Nephron progenitor cell (in vitro differentiated cells): ENCODE measurements around the gene C4orf46.
A peak's percentile ranks its signal among the peaks of the same experiment; 100 is the strongest.
"Not testable (repeated sequence)": the region's sequence is repeated elsewhere in the genome, so short reads cannot be mapped to it uniquely, and the experiment has no call there.

Experiments
- DNase-seq: peaks from one replicate; pipeline ENCODE4 v3.0.0; 2021
- H3K27ac Mint-ChIP-seq: 2 replicates; pipeline ENCODE4 v1.8.0; 2021; ENCODE audit warnings: mild to moderate bottlenecking, moderate library complexity, mixed read lengths
- H3K27me3 Mint-ChIP-seq: 2 replicates; pipeline ENCODE4 v1.8.0; 2021; ENCODE audit warnings: mild to moderate bottlenecking, low read depth, mixed read lengths; ENCODE audit not compliant: poor library complexity
- H3K36me3 Mint-ChIP-seq: 2 replicates; pipeline ENCODE4 v1.8.0; 2021; ENCODE audit warnings: low read depth, mixed read lengths
- H3K4me1 Mint-ChIP-seq: 2 replicates; pipeline ENCODE4 v1.8.0; 2021; ENCODE audit warnings: mixed read lengths
- H3K4me3 Mint-ChIP-seq: 2 replicates; pipeline ENCODE4 v1.8.0; 2021; ENCODE audit warnings: mild to moderate bottlenecking, moderate library complexity, mixed read lengths
- H3K9me3 Mint-ChIP-seq: 2 replicates; pipeline ENCODE4 v1.8.0; 2021; ENCODE audit warnings: mild to moderate bottlenecking, moderate library complexity, mixed read lengths
- TF ChIP-seq, protein P1 (sequence below): fragments of 200-600 bp; sonication (generic); IDR thresholded peaks from 2 replicates; pipeline ENCODE4 v1.5.0; 2021; ENCODE audit warnings: antibody characterized with exemption

C4orf46 gene

DNA sequence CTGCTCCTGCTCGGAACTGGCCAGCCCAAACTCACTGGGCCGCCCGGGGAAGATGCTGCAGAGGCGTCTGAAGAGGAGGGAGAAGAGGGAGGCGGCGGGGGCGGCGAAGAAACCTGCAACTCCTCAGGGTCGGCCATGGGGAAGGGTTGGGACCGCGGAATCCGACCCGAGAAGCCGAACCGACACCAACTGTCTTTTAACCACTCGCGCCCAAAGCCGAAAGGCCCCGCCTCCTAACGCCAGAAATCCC lies at the start of gene C4orf46:
Gene C4orf46 (minus strand): TSS at position 223 of the 250 bp plus-strand sequence. CDS start 86 bp downstream, at position 137.
- Mint-ChIP-seq H3K9me3 (no peaks in the 10 kb centered on the region), H3K4me3 (peak within 1 kb of the TSS; percentile 98), H3K36me3 (peaks cover 21% of the 10 kb centered on the region), H3K4me1 (peaks cover 39% of the 10 kb centered on the region), H3K27ac (peak within 1 kb of the TSS; percentile 99), H3K27me3 (no peaks in the 10 kb centered on the region)
- DNase-seq = no peak
- TF ChIP-seq, protein P1, sequence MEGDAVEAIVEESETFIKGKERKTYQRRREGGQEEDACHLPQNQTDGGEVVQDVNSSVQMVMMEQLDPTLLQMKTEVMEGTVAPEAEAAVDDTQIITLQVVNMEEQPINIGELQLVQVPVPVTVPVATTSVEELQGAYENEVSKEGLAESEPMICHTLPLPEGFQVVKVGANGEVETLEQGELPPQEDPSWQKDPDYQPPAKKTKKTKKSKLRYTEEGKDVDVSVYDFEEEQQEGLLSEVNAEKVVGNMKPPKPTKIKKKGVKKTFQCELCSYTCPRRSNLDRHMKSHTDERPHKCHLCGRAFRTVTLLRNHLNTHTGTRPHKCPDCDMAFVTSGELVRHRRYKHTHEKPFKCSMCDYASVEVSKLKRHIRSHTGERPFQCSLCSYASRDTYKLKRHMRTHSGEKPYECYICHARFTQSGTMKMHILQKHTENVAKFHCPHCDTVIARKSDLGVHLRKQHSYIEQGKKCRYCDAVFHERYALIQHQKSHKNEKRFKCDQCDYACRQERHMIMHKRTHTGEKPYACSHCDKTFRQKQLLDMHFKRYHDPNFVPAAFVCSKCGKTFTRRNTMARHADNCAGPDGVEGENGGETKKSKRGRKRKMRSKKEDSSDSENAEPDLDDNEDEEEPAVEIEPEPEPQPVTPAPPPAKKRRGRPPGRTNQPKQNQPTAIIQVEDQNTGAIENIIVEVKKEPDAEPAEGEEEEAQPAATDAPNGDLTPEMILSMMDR = no peak

- Mint-ChIP-seq H3K4me3 (no peak overlapping the region), H3K27me3 (no peaks in the 10 kb centered on the region), H3K36me3 (peaks cover 83% of the 10 kb centered on the region), H3K27ac (no peak overlapping the region), H3K4me1 (no peaks in the 10 kb centered on the region), H3K9me3 (no peaks in the 10 kb centered on the region)
- DNase-seq = no peak
- TF ChIP-seq, protein P1 = no peak
These were observed 44.1 kb upstream of the C4orf46 start for GRCh38 chr4:158715802-158716201.

GRCh38 chr4:158714937-158715336 lies 43.2 kb upstream of the C4orf46 start:
- TF ChIP-seq, protein P1 = no peak
- no peaks in the 10 kb centered on the region for H3K4me1 Mint-ChIP-seq
- no peak overlapping the region for H3K27ac Mint-ChIP-seq
- H3K9me3 Mint-ChIP-seq = no peaks in the 10 kb centered on the region
- no peak overlapping the region for H3K4me3 Mint-ChIP-seq
- peaks cover 90% of the 10 kb centered on the region for H3K36me3 Mint-ChIP-seq
- DNase-seq = no peak
- H3K27me3 Mint-ChIP-seq = no peaks in the 10 kb centered on the region

DNA sequence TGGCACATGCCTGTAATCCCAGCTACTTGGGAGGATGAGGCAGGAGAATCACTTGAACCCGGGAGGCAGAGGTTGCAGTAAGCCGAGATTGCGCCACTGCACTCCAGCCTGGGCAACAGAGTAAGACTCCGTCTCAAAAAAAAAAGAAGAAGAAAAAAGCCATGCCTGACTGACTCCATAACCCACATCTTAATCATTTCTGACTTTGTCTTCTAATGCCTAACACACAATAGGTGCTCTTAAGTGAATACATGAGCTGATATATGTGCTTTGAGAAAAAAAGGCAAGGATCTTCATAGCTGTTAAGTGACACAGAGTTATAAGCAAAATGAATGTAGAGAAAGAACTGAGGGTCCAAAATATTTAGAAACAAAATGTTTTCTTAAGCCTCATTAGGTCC lies 40.9 kb upstream of the C4orf46 start:
- not testable (repeated sequence) for DNase-seq, H3K27ac Mint-ChIP-seq, H3K4me1 Mint-ChIP-seq, H3K9me3 Mint-ChIP-seq, H3K27me3 Mint-ChIP-seq, H3K4me3 Mint-ChIP-seq
- peaks cover 83% of the 10 kb centered on the region for H3K36me3 Mint-ChIP-seq

GRCh38 chr4:158710814-158711213 lies 39.1 kb upstream of the C4orf46 start:
- H3K9me3 Mint-ChIP-seq = no peaks in the 10 kb centered on the region
- H3K27ac Mint-ChIP-seq = no peak overlapping the region
- no peaks in the 10 kb centered on the region for H3K4me1 Mint-ChIP-seq
- H3K36me3 Mint-ChIP-seq = peaks cover 81% of the 10 kb centered on the region
- H3K27me3 Mint-ChIP-seq = no peaks in the 10 kb centered on the region
- no peak overlapping the region for H3K4me3 Mint-ChIP-seq
- TF ChIP-seq, protein P1 = no peak
- DNase-seq = no peak

DNA sequence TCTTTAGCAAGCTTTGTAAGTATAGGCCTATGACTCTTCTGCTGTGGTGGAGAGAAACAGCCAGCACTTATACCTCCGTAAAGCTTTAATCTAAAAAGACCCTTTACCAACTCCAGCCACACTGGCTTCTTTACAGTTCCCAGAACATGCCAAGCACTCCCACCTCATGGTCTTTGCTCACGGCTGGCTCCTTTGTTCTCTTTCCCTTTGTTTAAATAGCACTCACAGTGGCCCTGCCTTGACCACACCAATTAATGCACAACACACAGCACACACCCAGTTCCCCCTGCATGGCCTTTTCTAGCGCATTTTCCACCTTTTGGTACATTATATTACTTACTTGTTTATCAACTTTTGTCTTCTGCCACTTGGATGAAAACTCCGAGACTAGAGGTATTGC lies 32.6 kb upstream of the C4orf46 start:
- TF ChIP-seq, protein P1 = no peak
- H3K27me3 Mint-ChIP-seq = no peaks in the 10 kb centered on the region

More for the DNA sequence above, 32.6 kb upstream of the C4orf46 start:
- no peaks in the 10 kb centered on the region for H3K4me1 Mint-ChIP-seq
- no peak for DNase-seq
- H3K4me3 Mint-ChIP-seq = no peak overlapping the region
- no peak overlapping the region for H3K27ac Mint-ChIP-seq
- peaks cover 36% of the 10 kb centered on the region for H3K36me3 Mint-ChIP-seq
- no peaks in the 10 kb centered on the region for H3K9me3 Mint-ChIP-seq
